Spleen (tissue), 11 donors: ENCODE results near the gene CETP. TPM values are rescaled to one million over a fixed set of nuclear protein-coding genes. Genes with fewer than 3 reads are reported as not detected.
"Not testable (repeated sequence)": the region's sequence is repeated elsewhere in the genome, so short reads cannot be mapped to it uniquely, and the experiment has no call there.

Source experiments
- DNase-seq: peaks from one replicate; pipeline ENCODE4 v3.0.0-alpha.2; 2020
- H3K27ac ChIP-seq, 8 donors: fragments of 200-600 bp; sonication (generic) in 7 of 8; 1 replicate in 4 of 8; 2 replicates in 4 of 8; pipeline versions ENCODE4 v1.5.0 to v1.8.0; 2016 to 2021; ENCODE audit warnings: inconsistent platforms in 4 of 8, mild to moderate bottlenecking in 4 of 8, moderate library complexity in 1 of 8
- H3K27me3 ChIP-seq, 7 donors: fragments of 200-600 bp; sonication (generic) in 6 of 7; replicated peaks in 1 of 7; 1 replicate in 4 of 7; 2 replicates in 3 of 7; pipeline versions ENCODE4 v1.5.0 to v1.8.0; 2016 to 2021; ENCODE audit warnings: inconsistent platforms in 3 of 7, mild to moderate bottlenecking in 1 of 7
- H3K36me3 ChIP-seq, 6 donors: fragments of 200-600 bp; sonication (generic) in 5 of 6; 1 replicate in 4 of 6; 2 replicates in 2 of 6; pipeline versions ENCODE4 v1.5.0 to v1.8.0; 2016 to 2021; ENCODE audit warnings: inconsistent platforms in 2 of 6
- H3K4me1 ChIP-seq, 6 donors: fragments of 200-600 bp; sonication (generic) in 5 of 6; 1 replicate in 3 of 6; 2 replicates in 3 of 6; pipeline versions ENCODE4 v1.5.0 to v1.8.0; 2016 to 2021; ENCODE audit warnings: inconsistent platforms in 3 of 6
- H3K4me3 ChIP-seq, 8 donors: fragments of 200-600 bp; sonication (generic) in 7 of 8; 1 replicate in 4 of 8; 2 replicates in 4 of 8; pipeline versions ENCODE4 v1.5.0 to v1.8.0; 2016 to 2021; ENCODE audit warnings: inconsistent platforms in 4 of 8, mild to moderate bottlenecking in 4 of 8, moderate library complexity in 2 of 8
- H3K9me3 ChIP-seq, 8 donors: fragments of 200-600 bp; sonication (generic) in 7 of 8; 1 replicate in 4 of 8; 2 replicates in 4 of 8; pipeline versions ENCODE4 v1.5.0 to v1.8.0; 2016 to 2021; ENCODE audit warnings: inconsistent platforms in 4 of 8
- CTCF ChIP-seq, 11 experiments: fragments of 200-600 bp in 7 of 11; fragments of 450-650 bp in 4 of 11; sonication (generic) in 4 of 11; IDR thresholded peaks in 8 of 11; conservative IDR thresholded peaks in 3 of 11; 1 replicate in 7 of 11; 2 replicates in 4 of 11; pipeline versions ENCODE4 v1.4.0 to v1.8.0; 2016 to 2021; ENCODE audit warnings: antibody characterized with exemption in 11 of 11, inconsistent platforms in 4 of 11, mild to moderate bottlenecking in 1 of 11
- POLR2A ChIP-seq, 3 donors: fragments of 450-650 bp; IDR thresholded peaks; one replicate each; pipeline ENCODE4 v1.5.1; 2017; ENCODE audit warnings: antibody characterized with exemption in 3 of 3, mild to moderate bottlenecking in 1 of 3
- POLR2AphosphoS5 ChIP-seq, 3 donors: sonication (generic); formaldehyde crosslinking; IDR thresholded peaks; one replicate each; pipeline ENCODE4 v1.5.1; 2017; ENCODE audit warnings: antibody characterized with exemption in 3 of 3
- WGBS, 5 donors: extraction: QIAGEN DNeasy Blood & Tissue Kit in 3 of 5; methylation state at CpG; one replicate each; pipeline versions ENCODE4 v1.1.5 to v1.1.7; 2013 to 2018; 5-methylcytosine and 5-hydroxymethylcytosine counted together
- intact Hi-C: fragments of 100-400 bp; cut with DNase I; formaldehyde crosslinking; loops from one replicate; pipeline ENCODE4 v1.15.0; 2023; ENCODE audit warnings: low total_unique reads
- polyA plus RNA-seq, 3 donors: library from polyadenylated mRNA; stranded (reverse); fragments of 200-250 nt; gene quantifications; one replicate each; pipeline ENCODE4 v1.2.1, GENCODE V29; 2013
- total RNA-seq, 7 donors: library from RNA; depleted of rRNA in 3 of 7; stranded (reverse); fragments of >200 nt in 3 of 7; fragmentation: NEBNext Ultra II Directional in 4 of 7; extraction: Animal tissue kit (Norgen Biotek cat#: 25700) in 4 of 7; gene quantifications; one replicate each; pipeline versions ENCODE4 v1.1.0 to v1.2.1, GENCODE V29; 2016 to 2021
- donor health status: healthy with polysubstance abuse.
- donor health status: DM: no; HTN: no; CAD: no; lungs with moderate emphysema.
- donor health status: DM: no; HTN: no; CAD: no.
- donor health status: Bipolar disorder and iron deficiency.
- donor health status: healthy.
- donor health status: DM: no; HTN: no; CAD: no.
- donor health status: DM: yes; HTN: yes; CAD: no.

The CETP gene
- total and polyA plus RNA-seq, 10 donors = 7.6 to 73.8 (median 32.0) TPM

GRCh38 chr16:56985288-56985961 lies 23.7 kb downstream of the CETP start:
- WGBS, 5 donors = 60 to 78% (median 68%) methylated on average over 7 of the region's 7 CpGs
- Histone ChIP-seq H3K27me3 (no peaks in the 10 kb centered on the region), H3K27ac (peak overlapping the region; percentile 56 to 96 (median 82)), H3K36me3 (peaks cover 0 to 49% (median 4%) of the 10 kb centered on the region in 6 donors), H3K9me3 (no peaks in the 10 kb centered on the region), H3K4me1 (peaks cover 37 to 97% (median 74%) of the 10 kb centered on the region in 6 donors), H3K4me3 (no peak overlapping the region)
- intact Hi-C loops = no loop called here
- no peak for TF ChIP-seq POLR2A (IDR thresholded peaks at IDR 0.05)
- no peak for TF ChIP-seq CTCF (IDR thresholded peaks at IDR 0.05 in 8 of 11, conservative IDR thresholded peaks at IDR 0.05 in 3 of 11)
- no peak for TF ChIP-seq POLR2AphosphoS5 (IDR thresholded peaks at IDR 0.05)
- DNase-seq = peak; percentile 74

GRCh38 chr16:56985962-56986360 lies 24.2 kb downstream of the CETP start:
- Histone ChIP-seq H3K4me1 (peaks cover 42 to 97% (median 75%) of the 10 kb centered on the region in 6 donors), H3K4me3 (no peak overlapping the region), H3K9me3 (no peaks in the 10 kb centered on the region), H3K36me3 (peaks cover 0 to 53% (median 4%) of the 10 kb centered on the region in 6 donors), H3K27ac (peak overlapping the region; percentile 56 to 96 (median 82)), H3K27me3 (no peaks in the 10 kb centered on the region)
- intact Hi-C loops = no loop called here
- no peak for TF ChIP-seq POLR2AphosphoS5 (IDR thresholded peaks at IDR 0.05)
- no peak for TF ChIP-seq POLR2A (IDR thresholded peaks at IDR 0.05)
- no peak for TF ChIP-seq CTCF (IDR thresholded peaks at IDR 0.05 in 8 of 11, conservative IDR thresholded peaks at IDR 0.05 in 3 of 11)
- DNase-seq = peak; percentile 49
- 49 to 100% (median 55%) methylated on average over 1 to 2 of the region's 2 CpGs for WGBS, 5 donors

- Histone ChIP-seq H3K9me3 (no peaks in the 10 kb centered on the region), H3K36me3 (peaks cover 0 to 52% (median 4%) of the 10 kb centered on the region in 6 donors), H3K27me3 (no peaks in the 10 kb centered on the region), H3K27ac (peak overlapping the region; percentile 56 to 96 (median 82)), H3K4me1 (peaks cover 46 to 97% (median 75%) of the 10 kb centered on the region in 6 donors), H3K4me3 (no peak overlapping the region)
- intact Hi-C loops = no loop called here
- DNase-seq = peak; percentile 74
- 29 to 38% (median 33%) methylated on average over 1 of the region's 1 CpG for WGBS, 5 donors
- peak in 2 of 3 donors; percentile 84 for TF ChIP-seq POLR2AphosphoS5 (IDR thresholded peaks at IDR 0.05)
- TF ChIP-seq CTCF (IDR thresholded peaks at IDR 0.05 in 8 of 11, conservative IDR thresholded peaks at IDR 0.05 in 3 of 11) = no peak
- TF ChIP-seq POLR2A (IDR thresholded peaks at IDR 0.05) = no peak
These were observed 24.6 kb downstream of the CETP start for GRCh38 chr16:56986361-56986760.

GRCh38 chr16:56986908-56987307 lies 25.2 kb downstream of the CETP start:
- H3K36me3 ChIP-seq = peaks cover 0 to 51% (median 2%) of the 10 kb centered on the region in 6 donors
- peak overlapping the region; percentile 56 to 96 (median 82) for H3K27ac ChIP-seq
- peak; percentile 15 for DNase-seq
- H3K9me3 ChIP-seq, intact Hi-C loops, H3K27me3 ChIP-seq: not testable (repeated sequence)
- WGBS, 5 donors = 84 to 93% (median 90%) methylated on average over 4 of the region's 4 CpGs
- peaks cover 50 to 97% (median 75%) of the 10 kb centered on the region in 6 donors for H3K4me1 ChIP-seq
- H3K4me3 ChIP-seq = peak overlapping the region in 1 of 8 donors; percentile 90
